Heart left ventricle (tissue), 16 donors: ENCODE measurements around the gene VANGL1. TPM values are rescaled to one million over a fixed set of nuclear protein-coding genes. Genes with fewer than 3 reads are reported as not detected.

ENCODE experiments used
- ATAC-seq, 4 donors: fragments of 200-7000 bp; cut with Tn5 transposase; one replicate each; pipeline ENCODE4 v1.9.1; 2020 to 2022; ENCODE audit warnings: moderate library complexity in 4 of 4, mild to moderate bottlenecking in 3 of 4, moderate number of reproducible peaks in 1 of 4
- DNase-seq, 5 donors: peaks; one replicate each; pipeline ENCODE4 v3.0.0-alpha.2; 2020
- H3K27ac ChIP-seq, 12 donors: fragments of 200-600 bp; sonication (generic) in 4 of 12; one replicate each; pipeline versions ENCODE4 v1.5.0 to v1.8.0; 2016 to 2022; ENCODE audit warnings: mild to moderate bottlenecking in 2 of 12
- H3K27me3 ChIP-seq, 9 donors: fragments of 200-600 bp; sonication (generic) in 2 of 9; one replicate each; pipeline versions ENCODE4 v1.5.1 to v1.8.0; 2016 to 2022; ENCODE audit warnings: mild to moderate bottlenecking in 3 of 9
- H3K36me3 ChIP-seq, 9 donors: fragments of 200-600 bp; sonication (generic) in 2 of 9; one replicate each; pipeline versions ENCODE4 v1.5.0 to v1.8.0; 2018 to 2022; ENCODE audit warnings: mild to moderate bottlenecking in 2 of 9
- H3K4me1 ChIP-seq, 12 donors: fragments of 200-600 bp; sonication (generic) in 4 of 12; one replicate each; pipeline versions ENCODE4 v1.5.0 to v1.8.0; 2016 to 2022; ENCODE audit warnings: mild to moderate bottlenecking in 3 of 12
- H3K4me3 ChIP-seq, 12 donors: fragments of 200-600 bp; sonication (generic) in 4 of 12; one replicate each; pipeline versions ENCODE4 v1.5.0 to v1.8.0; 2017 to 2022; ENCODE audit warnings: mild to moderate bottlenecking in 9 of 12, moderate library complexity in 4 of 12
- H3K9me3 ChIP-seq, 12 donors: fragments of 200-600 bp; sonication (generic) in 4 of 12; one replicate each; pipeline versions ENCODE4 v1.5.0 to v1.8.0; 2016 to 2022; ENCODE audit warnings: mild to moderate bottlenecking in 1 of 12
- CTCF ChIP-seq, 12 donors: fragments of 200-600 bp; sonication (generic) in 4 of 12; IDR thresholded peaks; one replicate each; pipeline versions ENCODE4 v1.5.0 to v1.8.0; 2018 to 2022; ENCODE audit warnings: antibody characterized with exemption in 12 of 12, mild to moderate bottlenecking in 5 of 12
- POLR2A ChIP-seq, 2 donors: fragments of 450-650 bp; IDR thresholded peaks; one replicate each; pipeline ENCODE4 v1.6.1; 2017; ENCODE audit warnings: antibody characterized with exemption in 2 of 2, mild to moderate bottlenecking in 2 of 2, moderate library complexity in 2 of 2
- WGBS, 4 donors: extraction: QIAGEN DNeasy Blood & Tissue Kit in 2 of 4; methylation state at CpG; one replicate each; pipeline versions ENCODE4 v1.1.5 to v1.1.7; 2013 to 2018; 5-methylcytosine and 5-hydroxymethylcytosine counted together
- intact Hi-C, 10 donors: fragments of 100-400 bp; cut with DNase I; formaldehyde crosslinking; loops; one replicate each; pipeline versions ENCODE4 v1.11.1 to v1.14.2; 2022
- polyA plus RNA-seq, 2 donors: library from polyadenylated mRNA; stranded (reverse); fragments of 200-250 nt; gene quantifications; one replicate each; pipeline ENCODE4 v1.2.3, GENCODE V29; 2013
- total RNA-seq, 9 donors: library from RNA; depleted of rRNA in 2 of 9; stranded (reverse); fragments of >200 nt in 2 of 9; fragmentation: NEBNext Ultra II Directional in 3 of 9; extraction: Animal tissue kit (Norgen Biotek cat#: 25700) in 3 of 9; gene quantifications; one replicate each; pipeline versions ENCODE4 v1.1.0 to v1.2.4, GENCODE V29; 2016 to 2023
- donor health status: ischemic (EF 13 %, LVEDD 7.1; RV severe dilation, severe dysfunction).
- donor health status: healthy with polysubstance abuse.
- donor health status: DM: no; HTN: yes; CAD: no.
- donor health status: DM: no; HTN: no; CAD: no.
- donor health status: ischemic (EF 25% LVEDD 6.9; RV normal size, moderate dysfunction).
- donor health status: ischemic (EF 25% LVEDD 5.7; RV mildly dilated, moderate dysfunction).
- donor health status: healthy.
- donor health status: DM: yes; HTN: yes; CAD: no.
- donor health status: ischemic (EF 35%, LVEDD 5.7; RV mildly dilated, moderate dysfunction).
- donor health status: nonischemic (EF 11% LVEDD 7.7; RV severe dilation, severe dysfunction).
- donor health status: DM: yes; HTN: yes; CAD: no.
- donor health status: PGD.
- donor health status: ischemic (EF 29% LVEDD 5.4; RV normal size, mild dysfunction).
- donor health status: nonischemic (EF 23%, LVEDD 6.1; RV moderate dilation, normal function).

The VANGL1 gene
- total and polyA plus RNA-seq, 11 donors, result 1.4 to 11.5 (median 6.9) TPM

GRCh38 chr1:115713906-115714305 lies 72.1 kb downstream of the VANGL1 start:
- TF ChIP-seq CTCF (IDR thresholded peaks at IDR 0.05) (no peak), POLR2A (IDR thresholded peaks at IDR 0.05) (no peak)
- H3K4me3 ChIP-seq, result no peak overlapping the region
- H3K4me1 ChIP-seq, result peaks cover 0 to 23% (median 0%) of the 10 kb centered on the region in 12 donors
- 75 to 82% (median 78%) methylated on average over 5 of the region's 5 CpGs for WGBS, 4 donors
- intact Hi-C loops, result no loop called here
- H3K9me3 ChIP-seq, result no peaks in the 10 kb centered on the region
- no peak overlapping the region for H3K27ac ChIP-seq
- peaks cover 0 to 28% (median 0%) of the 10 kb centered on the region in 9 donors for H3K36me3 ChIP-seq
- DNase-seq, result no peak
- no peak for ATAC-seq
- peaks cover 0 to 3% (median 0%) of the 10 kb centered on the region in 9 donors for H3K27me3 ChIP-seq

DNA sequence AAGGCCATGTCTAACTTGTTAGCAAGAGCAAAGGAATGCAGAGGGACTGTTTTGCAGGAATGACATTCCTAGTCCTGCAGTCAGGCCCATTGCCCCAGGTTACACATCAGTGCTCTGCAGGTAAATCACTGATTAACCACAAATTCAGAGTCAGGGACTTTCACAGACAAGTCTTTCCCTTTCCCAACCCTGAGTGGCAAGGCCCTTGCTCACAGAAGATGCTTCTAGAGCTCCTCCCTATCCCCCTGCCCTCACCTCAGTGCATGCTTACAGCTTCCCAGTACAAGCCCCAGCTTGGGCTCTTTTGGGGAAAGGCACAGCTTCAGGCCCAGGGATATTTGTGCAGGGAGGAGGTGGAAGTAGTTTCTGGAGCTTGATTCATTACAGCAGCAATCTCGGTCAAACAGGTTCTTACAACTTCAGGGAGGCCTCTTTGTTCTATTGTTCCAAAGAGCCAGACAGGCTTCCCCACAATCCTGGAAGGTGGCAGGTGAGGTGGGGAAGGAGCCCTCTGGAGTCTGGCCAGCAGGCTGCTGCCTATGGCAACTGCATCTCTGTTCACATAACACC lies 72.9 kb downstream of the VANGL1 start:
- intact Hi-C loops, result loop anchor here in 3 of 10 donors (5.0 kb wide), 2 partner anchors 48 to 53 kb away; partner anchors contain the start of gene CASQ2 (in 1 of the 3)

GRCh38 chr1:115717541-115717940 lies 75.8 kb downstream of the VANGL1 start:
- peak in 2 of 4 donors; percentile 4 to 21 for ATAC-seq

More for the DNA sequence above, 72.9 kb downstream of the VANGL1 start:
- DNase-seq (no peak), ATAC-seq (no peak)
- H3K36me3 ChIP-seq, result peaks cover 0 to 31% (median 0%) of the 10 kb centered on the region in 9 donors
- TF ChIP-seq CTCF (IDR thresholded peaks at IDR 0.05) (no peak), POLR2A (IDR thresholded peaks at IDR 0.05) (no peak)
- 22 to 57% (median 51%) methylated on average over 1 of the region's 1 CpG; no CpG with 5 or more reads in 1 of the 4 donors for WGBS, 4 donors
- H3K9me3 ChIP-seq, result no peaks in the 10 kb centered on the region
- H3K4me3 ChIP-seq, result no peak overlapping the region
- no peak overlapping the region for H3K27ac ChIP-seq
- H3K4me1 ChIP-seq, result peaks cover 0 to 23% (median 0%) of the 10 kb centered on the region in 12 donors
- peaks cover 0 to 3% (median 0%) of the 10 kb centered on the region in 9 donors for H3K27me3 ChIP-seq

More at GRCh38 chr1:115717541-115717940, 75.8 kb downstream of the VANGL1 start:
- H3K27ac ChIP-seq, result no peak overlapping the region
- peaks cover 0 to 58% (median 5%) of the 10 kb centered on the region in 9 donors for H3K36me3 ChIP-seq
- H3K9me3 ChIP-seq, result no peaks in the 10 kb centered on the region
- H3K4me1 ChIP-seq, result peaks cover 0 to 4% (median 0%) of the 10 kb centered on the region in 12 donors
- intact Hi-C loops, result loop anchor here in 8 of 10 donors (2.0 to 5.0 kb wide), 6 partner anchors 45 to 55 kb away; partner anchors contain the start of gene CASQ2 (in 2 of the 8)
- no peak overlapping the region for H3K4me3 ChIP-seq
- 42 to 46% (median 45%) methylated on average over 5 of the region's 5 CpGs for WGBS, 4 donors
- TF ChIP-seq CTCF (IDR thresholded peaks at IDR 0.05) (peak; percentile 31 to 65 (median 52)), POLR2A (IDR thresholded peaks at IDR 0.05) (no peak)
- DNase-seq, result peak in 2 of 5 donors; percentile 27 to 62
- no peaks in the 10 kb centered on the region for H3K27me3 ChIP-seq
